ENCODE data around the gene NACC2.

DNA sequence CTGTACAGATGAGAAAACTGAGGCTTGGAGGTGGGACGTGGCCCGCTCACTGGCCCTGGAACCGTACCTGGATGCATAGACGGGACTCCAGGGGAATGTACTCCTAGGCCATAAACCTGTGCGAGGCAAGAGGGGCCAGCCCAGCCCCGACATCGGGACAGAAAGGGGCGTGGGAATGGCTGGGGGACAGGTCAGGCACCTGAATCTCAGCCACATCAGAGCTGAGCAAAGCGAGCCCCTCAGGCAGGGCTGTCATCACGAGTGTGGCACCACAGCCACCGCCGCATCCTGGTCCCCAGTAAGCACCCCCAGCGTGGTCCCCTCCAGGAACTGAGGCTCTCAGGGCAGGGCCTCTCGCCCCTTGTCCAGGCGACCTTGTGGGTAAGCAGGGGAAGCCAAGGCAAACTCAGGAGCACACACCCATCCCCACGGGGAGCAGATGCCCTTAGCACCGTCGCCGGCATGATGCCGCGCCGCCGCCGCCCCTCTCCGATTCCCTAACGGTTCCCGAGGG is 16.5 kb downstream of the NACC2 start:
- TF ChIP-seq POLR2A (IDR thresholded peaks at IDR 0.05) = no peak
- TF ChIP-seq, protein P1, sequence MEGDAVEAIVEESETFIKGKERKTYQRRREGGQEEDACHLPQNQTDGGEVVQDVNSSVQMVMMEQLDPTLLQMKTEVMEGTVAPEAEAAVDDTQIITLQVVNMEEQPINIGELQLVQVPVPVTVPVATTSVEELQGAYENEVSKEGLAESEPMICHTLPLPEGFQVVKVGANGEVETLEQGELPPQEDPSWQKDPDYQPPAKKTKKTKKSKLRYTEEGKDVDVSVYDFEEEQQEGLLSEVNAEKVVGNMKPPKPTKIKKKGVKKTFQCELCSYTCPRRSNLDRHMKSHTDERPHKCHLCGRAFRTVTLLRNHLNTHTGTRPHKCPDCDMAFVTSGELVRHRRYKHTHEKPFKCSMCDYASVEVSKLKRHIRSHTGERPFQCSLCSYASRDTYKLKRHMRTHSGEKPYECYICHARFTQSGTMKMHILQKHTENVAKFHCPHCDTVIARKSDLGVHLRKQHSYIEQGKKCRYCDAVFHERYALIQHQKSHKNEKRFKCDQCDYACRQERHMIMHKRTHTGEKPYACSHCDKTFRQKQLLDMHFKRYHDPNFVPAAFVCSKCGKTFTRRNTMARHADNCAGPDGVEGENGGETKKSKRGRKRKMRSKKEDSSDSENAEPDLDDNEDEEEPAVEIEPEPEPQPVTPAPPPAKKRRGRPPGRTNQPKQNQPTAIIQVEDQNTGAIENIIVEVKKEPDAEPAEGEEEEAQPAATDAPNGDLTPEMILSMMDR (IDR thresholded peaks at IDR 0.05) = no peak

Data from right lobe of liver (tissue), 4 donors.